ENCODE measurements around the gene FAF1. TPM values are rescaled to one million over a fixed set of nuclear protein-coding genes. Genes with fewer than 3 reads are reported as not detected.

FAF1 gene
- total RNA-seq, 4 donors from 2014 or later: 47.1 to 87.0 (median 79.4) TPM

DNA sequence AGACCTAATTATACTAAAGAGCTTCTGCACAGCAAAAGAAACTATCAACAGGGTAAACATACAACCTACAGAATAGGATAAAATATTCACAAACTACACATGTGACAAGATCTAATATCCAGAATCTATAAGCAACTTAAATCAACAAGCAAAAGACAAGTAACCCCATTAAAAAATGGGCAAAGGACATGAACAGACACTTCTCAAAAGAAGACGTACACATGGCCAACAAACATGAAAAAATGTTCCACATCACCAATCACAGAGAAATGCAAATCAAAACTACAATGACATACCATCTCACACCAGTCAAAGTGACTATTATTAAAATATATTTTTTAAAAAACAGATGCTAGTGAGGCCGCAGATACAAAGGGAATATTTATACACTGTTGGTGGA lies 99.8 kb downstream of the FAF1 start:
- H3K9me3 ChIP-seq: no peaks in the 10 kb centered on the region
- DNase-seq: no peak
- H3K4me3 ChIP-seq (replicated peaks in 1 of 3): no peak overlapping the region
- no peaks in the 10 kb centered on the region for H3K27me3 ChIP-seq
- peaks cover 0 to 8% of the 10 kb centered on the region in 2 donors for H3K4me1 ChIP-seq
- no peak overlapping the region for H3K27ac ChIP-seq
- TF ChIP-seq, protein P1, sequence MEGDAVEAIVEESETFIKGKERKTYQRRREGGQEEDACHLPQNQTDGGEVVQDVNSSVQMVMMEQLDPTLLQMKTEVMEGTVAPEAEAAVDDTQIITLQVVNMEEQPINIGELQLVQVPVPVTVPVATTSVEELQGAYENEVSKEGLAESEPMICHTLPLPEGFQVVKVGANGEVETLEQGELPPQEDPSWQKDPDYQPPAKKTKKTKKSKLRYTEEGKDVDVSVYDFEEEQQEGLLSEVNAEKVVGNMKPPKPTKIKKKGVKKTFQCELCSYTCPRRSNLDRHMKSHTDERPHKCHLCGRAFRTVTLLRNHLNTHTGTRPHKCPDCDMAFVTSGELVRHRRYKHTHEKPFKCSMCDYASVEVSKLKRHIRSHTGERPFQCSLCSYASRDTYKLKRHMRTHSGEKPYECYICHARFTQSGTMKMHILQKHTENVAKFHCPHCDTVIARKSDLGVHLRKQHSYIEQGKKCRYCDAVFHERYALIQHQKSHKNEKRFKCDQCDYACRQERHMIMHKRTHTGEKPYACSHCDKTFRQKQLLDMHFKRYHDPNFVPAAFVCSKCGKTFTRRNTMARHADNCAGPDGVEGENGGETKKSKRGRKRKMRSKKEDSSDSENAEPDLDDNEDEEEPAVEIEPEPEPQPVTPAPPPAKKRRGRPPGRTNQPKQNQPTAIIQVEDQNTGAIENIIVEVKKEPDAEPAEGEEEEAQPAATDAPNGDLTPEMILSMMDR (IDR thresholded peaks at IDR 0.05): no peak
- TF ChIP-seq POLR2A (IDR thresholded peaks at IDR 0.05): no peak
- WGBS, 2 donors: 95 to 99% methylated on average over 2 of the region's 2 CpGs
- no peaks in the 10 kb centered on the region for H3K36me3 ChIP-seq
- intact Hi-C loops (cut with DNase I): no loop called here

DNA sequence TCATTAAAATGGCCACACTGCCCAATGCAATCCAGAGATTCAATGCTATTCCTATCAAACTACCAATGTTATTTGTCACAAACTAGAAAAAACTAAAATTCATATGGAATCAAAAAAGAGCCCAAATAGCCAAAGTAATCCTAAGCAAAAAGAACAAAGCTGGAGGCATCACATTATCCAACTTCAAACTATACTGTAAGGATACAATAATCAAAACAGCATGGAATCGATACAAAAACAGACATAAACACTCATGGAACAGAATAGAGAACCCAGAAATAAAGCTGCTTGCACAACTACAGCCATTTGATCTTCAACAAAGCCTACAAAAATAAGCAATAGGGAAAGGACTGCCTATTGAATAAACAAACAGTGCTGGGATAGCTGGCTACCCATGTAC lies 100.4 kb downstream of the FAF1 start:
- 94 to 98% methylated on average over 1 of the region's 1 CpG for WGBS, 2 donors
- no peak overlapping the region for H3K27ac ChIP-seq

DNA sequence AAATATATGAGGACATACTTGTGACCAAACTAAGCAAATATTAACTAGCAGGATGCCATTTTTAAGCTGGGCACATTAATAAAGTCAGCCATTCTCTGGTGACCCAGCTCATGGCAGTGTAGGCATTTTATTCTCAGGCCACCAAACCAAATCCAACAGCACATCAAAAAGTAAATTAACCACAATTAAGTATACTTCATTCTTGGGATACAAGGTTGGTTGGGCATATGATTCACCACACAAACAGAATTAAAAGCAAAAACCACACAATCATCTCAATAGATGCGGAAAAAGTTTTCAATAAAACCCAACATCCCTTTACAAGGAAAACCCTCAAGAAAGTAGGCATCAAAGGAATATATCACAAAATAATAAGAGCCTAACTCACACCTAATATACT lies 101.3 kb downstream of the FAF1 start:
- TF ChIP-seq POLR2A (IDR thresholded peaks at IDR 0.05): no peak
- TF ChIP-seq, protein P1 (IDR thresholded peaks at IDR 0.05): no peak
- Histone ChIP-seq H3K27ac (no peak overlapping the region), H3K36me3 (no peaks in the 10 kb centered on the region), H3K9me3 (no peaks in the 10 kb centered on the region), H3K4me3 (replicated peaks in 1 of 3) (no peak overlapping the region), H3K27me3 (no peaks in the 10 kb centered on the region), H3K4me1 (peaks cover 0 to 8% of the 10 kb centered on the region in 2 donors)
- 97 to 98% methylated on average over 1 of the region's 1 CpG for WGBS, 2 donors
- DNase-seq: no peak
- intact Hi-C loops (cut with DNase I): no loop called here

More for the DNA sequence above, 100.4 kb downstream of the FAF1 start:
- H3K27me3 ChIP-seq: no peaks in the 10 kb centered on the region
- DNase-seq: no peak
- H3K4me3 ChIP-seq (replicated peaks in 1 of 3): no peak overlapping the region
- H3K4me1 ChIP-seq: peaks cover 0 to 8% of the 10 kb centered on the region in 2 donors
- intact Hi-C loops (cut with DNase I): no loop called here
- H3K9me3 ChIP-seq: no peaks in the 10 kb centered on the region
- H3K36me3 ChIP-seq: no peaks in the 10 kb centered on the region
- TF ChIP-seq POLR2A (IDR thresholded peaks at IDR 0.05): no peak
- TF ChIP-seq, protein P1 (IDR thresholded peaks at IDR 0.05): no peak

DNA sequence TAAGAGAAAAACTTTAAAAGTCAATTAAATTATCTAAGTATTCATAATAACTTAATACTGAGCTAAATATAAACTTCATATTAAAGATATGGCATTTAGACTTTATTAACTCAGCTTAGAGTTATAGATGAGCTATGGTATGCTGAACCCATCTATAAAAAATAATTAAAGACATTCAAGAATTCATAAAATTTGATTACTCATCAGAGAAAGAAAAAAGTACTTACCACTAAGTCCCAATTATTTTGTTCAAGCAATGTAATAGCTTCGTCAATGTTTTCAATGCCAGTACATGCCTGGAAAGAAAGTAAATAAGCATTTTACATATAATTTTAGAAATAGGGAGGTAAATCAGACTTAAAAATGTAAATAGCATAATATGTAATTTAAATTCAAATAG lies 102.4 kb downstream of the FAF1 start:
- Histone ChIP-seq H3K4me1 (peaks cover 0 to 8% of the 10 kb centered on the region in 2 donors), H3K36me3 (no peaks in the 10 kb centered on the region), H3K27me3 (no peaks in the 10 kb centered on the region), H3K4me3 (replicated peaks in 1 of 3) (no peak overlapping the region), H3K9me3 (no peaks in the 10 kb centered on the region), H3K27ac (no peak overlapping the region)
- DNase-seq: no peak
- TF ChIP-seq, protein P1 (IDR thresholded peaks at IDR 0.05): no peak
- TF ChIP-seq POLR2A (IDR thresholded peaks at IDR 0.05): no peak
- 96 to 97% methylated on average over 1 of the region's 1 CpG for WGBS, 2 donors
- intact Hi-C loops (cut with DNase I): no loop called here

DNA sequence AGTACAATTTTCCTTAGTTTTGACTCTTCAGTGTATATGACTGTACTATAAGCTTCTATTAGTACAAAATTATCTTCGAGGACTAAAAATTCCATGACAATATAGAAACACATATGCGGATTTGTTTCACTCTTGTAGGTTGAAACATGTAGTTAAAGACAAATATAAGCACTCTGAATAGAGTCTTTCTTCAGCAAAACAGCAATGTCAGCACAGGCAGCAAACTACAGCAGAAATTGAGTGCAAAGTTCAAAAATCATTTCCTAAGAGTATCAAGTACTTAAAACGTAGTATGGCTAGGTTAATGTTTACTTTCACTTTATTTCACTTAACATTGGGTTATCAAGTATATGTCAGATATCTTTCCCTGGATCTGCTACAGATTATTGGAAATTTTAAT lies 106.7 kb downstream of the FAF1 start:
- H3K27me3 ChIP-seq: no peaks in the 10 kb centered on the region
- peaks cover 0 to 6% of the 10 kb centered on the region in 2 donors for H3K4me1 ChIP-seq
- no peak for TF ChIP-seq POLR2A (IDR thresholded peaks at IDR 0.05)
- TF ChIP-seq, protein P1 (IDR thresholded peaks at IDR 0.05): no peak
- WGBS, 2 donors: 71 to 76% methylated on average over 3 of the region's 3 CpGs
- H3K36me3 ChIP-seq: no peaks in the 10 kb centered on the region
- no peak overlapping the region for H3K27ac ChIP-seq
- no peak overlapping the region for H3K4me3 ChIP-seq (replicated peaks in 1 of 3)
- intact Hi-C loops (cut with DNase I): no loop called here
- DNase-seq: no peak
- H3K9me3 ChIP-seq: no peaks in the 10 kb centered on the region
